Testis (tissue), 3 donors: Measurements from ENCODE around the gene ITSN2. TPM values are rescaled to one million over a fixed set of nuclear protein-coding genes. Genes with fewer than 3 reads are reported as not detected.

Experiments used
- DNase-seq: peaks from one replicate; pipeline ENCODE4 v3.0.0-alpha.2; 2019
- H3K27ac ChIP-seq, 2 donors: fragments of 200-600 bp; sonication (generic); one replicate each; pipeline ENCODE4 v1.5.1; 2019
- H3K27me3 ChIP-seq: fragments of 200-600 bp; sonication (generic); one replicate; pipeline ENCODE4 v1.5.1; 2019
- H3K36me3 ChIP-seq: fragments of 200-600 bp; sonication (generic); one replicate; pipeline ENCODE4 v1.5.1; 2017; ENCODE audit warnings: low read depth; ENCODE audit errors: missing control alignments
- H3K4me1 ChIP-seq: fragments of 200-600 bp; sonication (generic); one replicate; pipeline ENCODE4 v1.5.1; 2019
- H3K4me3 ChIP-seq, 2 donors: fragments of 200-600 bp; sonication (generic); one replicate each; pipeline ENCODE4 v1.5.1; 2017 to 2019
- H3K9me3 ChIP-seq: fragments of 200-600 bp; sonication (generic); one replicate; pipeline ENCODE4 v1.5.1; 2017
- CTCF ChIP-seq, 3 experiments: fragments of 450-650 bp in 2 of 3; fragments of 200-600 bp in 1 of 3; sonication (generic) in 1 of 3; IDR thresholded peaks; one replicate each; pipeline ENCODE4 v1.5.1; 2016 to 2019; ENCODE audit warnings: antibody characterized with exemption in 3 of 3, mild to moderate bottlenecking in 2 of 3, moderate library complexity in 1 of 3
- POLR2A ChIP-seq: fragments of 450-650 bp; IDR thresholded peaks from one replicate; pipeline ENCODE4 v1.6.1; 2017; ENCODE audit warnings: antibody characterized with exemption, mild to moderate bottlenecking, moderate library complexity
- WGBS, 2 donors: methylation state at CpG; one replicate each; pipeline ENCODE4 v1.1.5; 2018; 5-methylcytosine and 5-hydroxymethylcytosine counted together
- intact Hi-C: fragments of 100-400 bp; cut with DNase I; formaldehyde crosslinking; loops from one replicate; pipeline ENCODE4 v1.15.1; 2023; ENCODE audit warnings: low total_unique reads
- polyA plus RNA-seq: library from polyadenylated mRNA; stranded (reverse); fragments of 350-450 nt; fragmentation: Illumina TruSeq; extraction: RNeasy Lipid Tissue Mini Kit (QIAGEN cat#74804); gene quantifications from one replicate; pipeline ENCODE4 v1.2.3, GENCODE V29; 2014; ENCODE audit warnings: low read depth, low replicate concordance; ENCODE audit not compliant: insufficient read depth
- total RNA-seq, 2 donors: library from RNA; depleted of rRNA; stranded (reverse); fragments of >200 nt; gene quantifications; one replicate each; pipeline ENCODE4 v1.2.3, GENCODE V29; 2016

The ITSN2 gene
- total and polyA plus RNA-seq, 3 donors from 2014 or later: 9.1 to 53.8 (median 43.4) TPM

- Histone ChIP-seq H3K4me3 (no peak overlapping the region), H3K4me1 (no peaks in the 10 kb centered on the region), H3K36me3 (no peaks in the 10 kb centered on the region), H3K9me3 (no peaks in the 10 kb centered on the region), H3K27me3 (no peaks in the 10 kb centered on the region), H3K27ac (no peak overlapping the region)
- no peak for DNase-seq
- TF ChIP-seq CTCF (IDR thresholded peaks at IDR 0.05): no peak
- 91 to 96% methylated on average over 4 of the region's 4 CpGs for WGBS, 2 donors
- intact Hi-C loops: no loop called here
These were observed 114.2 kb downstream of the ITSN2 start for GRCh38 chr2:24245986-24246776.

- no peak for DNase-seq
These were observed 118.8 kb downstream of the ITSN2 start for GRCh38 chr2:24241528-24241927.

GRCh38 chr2:24239553-24239952 lies 120.8 kb downstream of the ITSN2 start:
- Histone ChIP-seq H3K27ac (no peak overlapping the region), H3K4me1 (no peaks in the 10 kb centered on the region), H3K27me3 (no peaks in the 10 kb centered on the region), H3K4me3 (no peak overlapping the region), H3K9me3 (no peaks in the 10 kb centered on the region), H3K36me3 (no peaks in the 10 kb centered on the region)
- TF ChIP-seq POLR2A (no peak), CTCF (IDR thresholded peaks at IDR 0.05) (no peak)
- intact Hi-C loops: no loop called here
- no peak for DNase-seq
- WGBS, 2 donors: 93 to 95% methylated on average over 1 of the region's 1 CpG

More at GRCh38 chr2:24241528-24241927, 118.8 kb downstream of the ITSN2 start:
- Histone ChIP-seq H3K4me1 (no peaks in the 10 kb centered on the region), H3K27me3 (no peaks in the 10 kb centered on the region), H3K4me3 (no peak overlapping the region), H3K27ac (no peak overlapping the region), H3K9me3 (no peaks in the 10 kb centered on the region), H3K36me3 (no peaks in the 10 kb centered on the region)
- TF ChIP-seq CTCF (IDR thresholded peaks at IDR 0.05): no peak
- TF ChIP-seq POLR2A: no peak
- intact Hi-C loops: no loop called here

- H3K27me3 ChIP-seq: no peaks in the 10 kb centered on the region
- no peak for DNase-seq
- WGBS, 2 donors: 90 to 95% methylated on average over 2 of the region's 2 CpGs
These were observed 122.2 kb downstream of the ITSN2 start for GRCh38 chr2:24238158-24238557.

More at GRCh38 chr2:24238158-24238557, 122.2 kb downstream of the ITSN2 start:
- no peak overlapping the region for H3K27ac ChIP-seq
- TF ChIP-seq CTCF (IDR thresholded peaks at IDR 0.05) (no peak), POLR2A (no peak)
- H3K36me3 ChIP-seq: no peaks in the 10 kb centered on the region
- no peaks in the 10 kb centered on the region for H3K4me1 ChIP-seq
- no peak overlapping the region for H3K4me3 ChIP-seq
- H3K9me3 ChIP-seq: no peaks in the 10 kb centered on the region
- intact Hi-C loops: no loop called here
